GM20000 (cell line): ENCODE data around the gene TRAPPC6A.
A peak's percentile ranks its signal among the peaks of the same experiment; 100 is the strongest.

Source experiments
- DNase-seq: peaks from one replicate; pipeline ENCODE4 v3.0.0; 2012; ENCODE audit warnings: low spot score
- CTCF ChIP-seq: IDR thresholded peaks from 2 replicates; pipeline ENCODE4 v1.5.1; 2012; ENCODE audit warnings: mild to moderate bottlenecking, control low read depth; ENCODE audit errors: extremely low read depth, missing control alignments

The TRAPPC6A gene

GRCh38 chr19:45177817-45178261 is at the start of gene TRAPPC6A:
Gene TRAPPC6A (minus strand): TSS chr19:45178237. CDS start chr19:45178218, 19 bp downstream.
- TF ChIP-seq CTCF: no peak

GRCh38 chr19:45224645-45225044 is 46.6 kb upstream of the TRAPPC6A start:
- no peak for DNase-seq
- TF ChIP-seq CTCF: no peak

More at GRCh38 chr19:45177817-45178261, at the start of gene TRAPPC6A:
- DNase-seq: no peak

- no peak for DNase-seq
- no peak for TF ChIP-seq CTCF
Observed at GRCh38 chr19:45223879-45224278, 45.8 kb upstream of the TRAPPC6A start.

- TF ChIP-seq CTCF: no peak
- no peak for DNase-seq
Observed at GRCh38 chr19:45222724-45223123, 44.7 kb upstream of the TRAPPC6A start.

- DNase-seq: peak; percentile 39
- TF ChIP-seq CTCF: no peak
Observed at GRCh38 chr19:45218911-45219743, 41.1 kb upstream of the TRAPPC6A start.

GRCh38 chr19:45218426-45218825 is 40.4 kb upstream of the TRAPPC6A start:
- no peak for TF ChIP-seq CTCF
- DNase-seq: no peak

GRCh38 chr19:45217957-45218334 is 39.9 kb upstream of the TRAPPC6A start:
- DNase-seq: no peak

More at GRCh38 chr19:45217957-45218334, 39.9 kb upstream of the TRAPPC6A start:
- no peak for TF ChIP-seq CTCF
